DMS 273 (cell line): ENCODE measurements around the gene AGBL4.
"Not testable (repeated sequence)": the region's sequence is repeated elsewhere in the genome, so short reads cannot be mapped to it uniquely, and the experiment has no call there.

ENCODE experiments used
- DNase-seq: peaks from one replicate; lab custom pipeline; 2025; ENCODE audit not compliant: unreplicated experiment; lab: John Stamatoyannopoulos, UW

Gene AGBL4

DNA sequence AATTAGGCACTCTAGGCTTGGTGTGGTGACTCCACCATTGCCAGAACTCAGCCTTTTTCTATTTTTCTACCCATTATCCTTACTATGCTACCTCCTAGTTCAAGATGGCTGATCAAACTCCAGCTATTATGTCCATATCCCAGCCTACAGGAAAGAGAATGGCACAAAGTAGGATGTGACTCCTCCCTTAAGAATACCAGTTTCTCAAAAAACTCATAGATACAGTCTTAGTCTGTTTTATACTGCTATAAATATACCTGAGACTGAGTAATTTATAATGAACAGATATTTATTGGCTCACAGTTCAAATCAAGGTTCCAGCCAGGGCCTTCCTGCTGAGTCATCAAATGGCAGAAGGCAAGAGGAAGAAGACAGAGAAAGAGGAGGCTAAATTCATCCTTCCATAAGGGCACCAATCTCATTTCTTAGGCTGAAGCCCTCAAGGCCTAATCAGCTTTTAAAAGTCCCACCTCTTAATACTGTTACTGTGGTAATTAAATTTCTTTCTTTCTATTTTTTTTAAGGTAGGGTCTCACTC lies 704.3 kb downstream of the AGBL4 start:
- no peak for DNase-seq

DNA sequence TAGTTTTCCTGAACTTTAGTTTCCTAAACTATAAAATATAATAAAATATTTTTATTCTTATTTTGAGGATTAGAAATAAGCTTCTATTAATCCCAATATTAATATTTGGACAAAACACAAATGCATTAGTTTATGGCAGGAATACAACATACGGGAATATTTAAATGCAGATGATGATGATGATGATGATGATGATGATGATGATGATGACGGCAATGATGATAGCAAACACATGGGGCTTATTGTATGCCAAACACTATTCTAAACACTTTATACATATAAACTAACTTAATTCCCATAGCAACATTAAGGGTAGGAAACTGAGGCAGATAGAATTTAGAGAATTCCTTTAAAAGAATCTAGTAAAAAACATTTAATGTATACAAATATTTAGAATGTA lies 705.5 kb downstream of the AGBL4 start:
- DNase-seq: no peak

DNA sequence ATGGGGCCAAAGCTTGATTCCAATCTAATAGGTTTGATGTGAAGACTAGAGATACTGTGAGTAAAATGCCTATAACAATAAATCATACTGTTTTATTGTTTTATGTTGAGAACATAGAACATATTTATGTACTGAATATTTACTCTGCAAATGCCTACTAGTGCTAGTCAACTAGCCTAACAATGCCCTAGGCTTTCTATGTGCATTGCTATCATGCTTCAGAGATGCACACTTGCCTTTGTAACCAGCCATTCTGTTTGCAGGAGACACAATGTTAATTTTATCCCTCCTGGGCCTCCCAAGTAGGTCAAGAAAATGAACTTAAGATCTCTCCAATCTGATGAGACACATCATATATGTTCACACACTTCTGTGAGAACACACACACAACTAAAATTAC lies 716.3 kb downstream of the AGBL4 start:
- DNase-seq: no peak

DNA sequence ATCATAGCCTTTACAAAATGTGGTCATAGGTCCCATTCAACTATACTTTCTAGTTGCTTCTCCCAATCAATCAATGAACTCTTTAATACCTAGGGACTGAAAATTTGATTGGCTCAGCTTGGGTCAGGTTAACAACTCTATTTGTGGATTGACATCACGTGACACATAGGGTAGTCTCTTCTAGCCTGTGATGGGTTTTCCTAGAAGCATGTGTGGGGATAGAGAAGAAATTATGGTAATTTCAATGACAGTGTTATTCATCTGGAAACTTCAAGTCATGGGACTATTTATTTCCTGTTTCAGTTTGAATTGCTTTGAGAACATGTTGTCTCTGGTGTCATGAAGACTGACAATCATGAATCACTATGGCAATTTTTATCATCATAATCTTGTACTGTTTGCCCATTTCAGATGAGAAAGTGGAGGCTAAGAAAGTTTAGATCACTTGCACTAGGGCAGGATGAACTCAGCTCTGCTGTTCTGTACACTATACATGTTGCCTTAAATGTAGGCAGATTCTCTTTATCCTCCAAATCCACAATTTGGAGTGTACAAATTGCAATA lies 717.2 kb downstream of the AGBL4 start:
- no peak for DNase-seq

DNA sequence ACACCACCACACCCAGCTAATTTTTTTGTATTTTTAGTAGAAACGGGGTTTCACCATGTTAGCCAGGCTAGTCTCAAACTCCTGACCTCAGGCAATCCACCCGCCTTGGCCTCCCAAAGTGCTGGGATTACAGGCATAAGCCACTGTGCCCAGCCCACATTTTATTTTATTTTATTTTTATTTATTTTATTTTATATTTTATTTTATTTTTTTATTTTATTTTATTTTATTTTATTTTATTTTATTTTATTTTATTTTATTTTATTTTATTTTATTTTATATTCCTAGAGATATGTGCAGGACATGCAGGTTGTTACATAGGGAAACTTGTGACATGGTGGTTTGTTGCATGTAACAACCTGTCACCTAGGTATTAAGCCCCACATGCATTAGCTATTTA lies 721.4 kb downstream of the AGBL4 start:
- DNase-seq: not testable (repeated sequence)

DNA sequence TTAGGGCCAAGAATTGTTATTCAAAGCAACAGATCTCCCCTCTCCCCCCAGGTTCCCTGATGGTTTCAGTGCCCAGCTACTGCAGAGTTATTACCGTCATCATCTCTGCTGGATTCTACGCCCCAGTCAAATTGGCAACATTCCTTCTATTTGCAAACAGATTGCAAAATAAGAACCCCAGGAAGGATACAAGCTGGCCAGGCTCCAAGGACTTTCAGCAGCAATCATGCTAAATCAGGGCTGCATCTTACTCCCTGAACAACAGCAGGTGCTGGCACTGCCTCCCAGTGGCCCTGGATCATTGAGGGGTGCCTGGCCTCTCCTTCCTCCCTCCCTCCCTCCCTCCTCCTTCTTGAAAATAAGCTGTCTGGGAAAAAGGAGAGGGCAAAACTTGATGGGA lies 725.5 kb downstream of the AGBL4 start:
- peak; percentile 72 for DNase-seq

DNA sequence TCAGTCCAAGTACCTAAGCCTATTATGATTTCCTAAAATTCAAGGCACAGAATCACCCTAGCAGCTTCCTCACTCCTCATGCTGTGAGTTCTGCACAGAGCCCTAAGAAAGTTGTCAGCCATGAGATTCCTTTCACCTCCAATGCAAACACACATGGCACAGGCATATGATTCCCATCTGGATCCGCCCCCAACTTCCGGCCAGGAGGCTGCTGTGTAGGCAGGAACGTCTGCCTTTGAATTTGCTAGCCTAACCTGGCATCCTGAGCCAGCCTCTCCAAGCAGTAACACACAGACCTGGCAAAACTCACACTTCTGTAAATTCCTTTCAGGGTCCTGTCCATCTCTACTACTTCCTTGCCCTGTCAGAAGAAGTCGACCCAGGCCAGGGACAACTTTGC lies 726.0 kb downstream of the AGBL4 start:
- DNase-seq: peak; percentile 79

DNA sequence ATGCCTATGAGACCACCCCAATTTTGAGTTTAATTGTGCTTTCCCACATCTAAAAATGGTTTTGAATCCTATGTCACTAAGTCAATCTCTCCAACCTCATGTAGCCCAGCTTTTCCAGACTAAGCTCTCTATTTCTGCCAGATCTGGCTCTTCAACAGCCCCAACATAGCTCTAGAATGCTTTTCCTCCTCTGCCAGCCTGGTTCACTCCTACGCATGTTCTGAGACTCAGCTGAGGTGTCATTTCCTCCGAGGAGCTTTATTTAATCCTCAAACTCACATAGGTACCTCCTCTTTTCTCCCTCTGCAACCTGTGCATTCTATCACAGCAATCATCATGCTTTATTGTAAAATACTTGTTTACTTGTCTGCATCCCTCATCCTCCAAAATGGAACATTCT lies 729.2 kb downstream of the AGBL4 start:
- DNase-seq: no peak

DNA sequence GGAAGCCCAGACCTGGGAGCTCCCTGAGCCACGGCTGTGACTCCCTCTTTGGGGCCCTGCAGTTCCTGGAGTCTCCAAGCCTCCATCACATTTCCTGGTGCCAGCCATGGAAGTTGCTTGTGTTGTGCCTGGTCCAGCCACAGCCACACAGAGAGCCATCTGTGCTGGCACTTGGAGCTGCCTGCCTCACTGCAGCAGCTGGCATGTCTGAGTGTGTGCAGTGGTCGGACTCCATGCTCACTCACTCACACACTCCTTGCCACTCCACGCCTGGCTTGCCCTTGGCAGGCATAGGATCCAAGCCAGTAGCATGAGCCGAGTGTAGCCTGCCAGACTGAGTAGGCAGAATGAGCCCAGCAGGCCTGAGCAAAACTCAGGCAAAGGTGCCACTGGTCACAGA lies 730.7 kb downstream of the AGBL4 start:
- DNase-seq: peak; percentile 17

DNA sequence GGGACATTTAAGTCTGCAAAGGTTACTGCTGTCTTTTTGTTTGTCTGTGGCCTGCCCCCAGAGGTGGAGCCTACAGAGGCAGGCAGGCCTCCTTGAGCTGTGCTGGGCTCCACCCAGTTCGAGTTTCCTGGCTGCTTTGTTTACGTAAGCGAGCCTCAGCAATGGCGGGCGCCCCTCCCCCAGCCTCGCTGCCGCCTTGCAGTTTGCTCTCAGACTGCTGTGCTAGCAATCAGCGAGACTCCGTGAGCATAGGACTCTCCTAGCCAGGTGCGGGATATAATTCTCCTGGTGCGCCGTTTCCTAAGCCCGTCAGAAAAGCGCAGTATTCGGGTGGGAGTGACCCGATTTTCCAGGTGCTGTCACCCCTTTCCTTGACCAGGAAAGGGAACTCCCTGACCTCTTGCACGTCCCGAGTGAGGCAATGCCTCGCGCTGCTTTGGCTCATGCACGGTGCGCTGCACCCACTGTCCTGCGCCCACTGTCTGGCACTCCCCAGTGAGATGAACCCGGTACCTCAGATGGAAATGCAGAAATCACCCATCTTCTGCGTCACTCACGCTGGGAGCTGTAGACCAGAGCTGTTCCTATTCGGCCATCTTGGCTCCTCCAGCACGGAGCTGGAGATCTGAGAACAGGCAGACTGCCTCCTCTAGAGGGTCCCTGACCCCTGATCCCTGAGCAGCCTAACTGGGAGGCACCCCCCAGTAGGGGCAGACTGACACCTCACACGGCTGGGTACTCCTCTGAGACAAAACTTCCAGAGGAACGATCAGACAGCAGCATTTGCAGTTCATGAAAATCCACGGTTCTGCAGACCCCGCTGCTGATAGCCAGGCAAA lies 766.3 kb downstream of the AGBL4 start:
- not testable (repeated sequence) for DNase-seq

DNA sequence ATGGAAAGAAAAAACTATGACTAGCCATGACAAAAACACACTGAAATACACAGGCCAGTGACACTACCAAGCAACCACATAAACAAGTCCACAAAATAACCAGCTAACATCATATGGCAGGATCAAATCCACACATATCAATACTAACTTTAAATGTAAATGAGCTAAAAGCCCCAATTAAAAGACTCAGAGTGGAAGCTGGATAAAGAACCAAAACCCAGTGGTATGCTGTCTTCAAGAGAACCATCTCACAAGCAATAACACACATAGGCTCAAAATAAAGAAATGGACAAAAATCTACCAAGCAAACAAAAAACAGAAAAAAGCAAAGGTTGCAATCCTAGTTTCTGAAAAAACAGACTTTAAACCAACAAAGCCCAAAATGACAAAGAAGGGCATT lies 770.8 kb downstream of the AGBL4 start:
- DNase-seq: no peak

DNA sequence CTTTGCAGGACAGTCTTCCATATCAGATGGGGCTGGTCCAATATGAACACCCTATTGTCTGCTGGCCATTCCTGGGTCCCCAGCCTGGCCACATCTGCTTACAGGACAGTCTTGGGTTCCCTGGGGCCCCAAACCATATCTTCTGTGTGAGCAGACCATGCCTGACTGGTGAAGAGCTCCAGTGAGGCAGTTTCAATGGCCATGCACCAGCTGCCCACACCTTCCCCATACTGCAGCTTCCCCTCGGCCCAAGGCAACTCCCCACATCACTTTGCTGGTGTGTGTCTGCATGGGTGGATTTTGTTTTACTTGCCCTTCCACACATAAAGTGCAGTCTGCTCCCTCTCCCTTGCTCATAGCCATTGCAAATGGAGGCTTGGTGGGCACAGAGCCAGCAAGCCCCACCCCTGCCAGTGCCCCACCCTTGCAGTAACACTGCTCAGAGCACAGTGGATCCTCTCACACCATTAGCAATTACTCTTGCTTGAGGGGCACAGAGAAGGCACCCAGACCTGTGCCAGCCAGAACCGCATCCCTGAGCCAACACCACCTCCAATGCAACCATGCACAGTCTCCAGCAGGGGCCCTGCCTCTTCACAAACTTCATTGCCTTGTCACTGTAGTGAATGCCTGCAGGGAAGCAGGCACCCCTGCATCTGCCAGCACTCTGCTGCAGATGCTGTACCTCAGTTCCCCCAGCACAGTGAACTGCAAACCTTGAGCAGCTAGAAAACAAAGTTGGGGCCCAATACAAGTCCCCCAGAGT lies 772.6 kb downstream of the AGBL4 start:
- DNase-seq: no peak

DNA sequence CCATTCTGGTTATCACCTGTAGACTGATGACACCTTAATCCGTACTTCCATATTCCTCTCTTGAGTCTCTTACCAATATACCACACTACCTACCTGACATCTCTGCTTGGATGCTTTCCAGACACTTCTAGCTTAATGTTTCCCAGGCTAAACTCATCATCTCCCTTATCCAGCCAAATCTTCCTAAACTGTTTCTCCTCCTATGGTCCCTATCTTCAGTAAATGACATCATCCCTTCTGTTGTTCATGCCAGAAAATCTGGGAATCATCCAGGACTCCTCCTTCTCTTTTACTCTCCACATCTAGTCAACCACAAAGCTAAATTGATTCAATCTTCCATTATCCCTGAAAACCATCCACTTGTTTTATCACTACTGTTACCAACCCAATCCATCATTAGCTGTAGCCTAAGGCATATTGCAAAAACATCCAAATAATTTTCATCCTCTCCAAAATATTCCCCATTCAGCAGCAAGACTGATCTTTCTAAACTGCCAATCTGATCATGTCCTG lies 783.0 kb downstream of the AGBL4 start:
- no peak for DNase-seq

DNA sequence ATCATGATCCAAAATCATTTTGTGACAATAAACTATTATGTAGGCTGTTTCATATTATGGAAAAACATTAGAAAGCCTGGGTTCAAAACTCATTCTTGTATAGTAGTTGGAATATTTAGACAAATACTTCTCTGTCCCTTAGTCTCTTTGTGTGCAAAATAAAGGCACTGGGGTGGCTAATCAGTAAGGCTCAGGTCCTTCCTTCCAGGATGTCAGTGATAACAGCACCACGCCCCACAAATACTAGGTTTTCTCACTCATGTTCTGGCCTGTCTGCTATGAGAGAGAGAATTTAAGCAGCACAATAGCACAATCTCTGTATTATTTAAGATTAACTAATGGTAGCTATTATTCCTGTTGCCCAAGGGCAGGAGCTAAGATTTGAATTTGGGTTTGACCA lies 788.8 kb downstream of the AGBL4 start:
- DNase-seq: no peak

DNA sequence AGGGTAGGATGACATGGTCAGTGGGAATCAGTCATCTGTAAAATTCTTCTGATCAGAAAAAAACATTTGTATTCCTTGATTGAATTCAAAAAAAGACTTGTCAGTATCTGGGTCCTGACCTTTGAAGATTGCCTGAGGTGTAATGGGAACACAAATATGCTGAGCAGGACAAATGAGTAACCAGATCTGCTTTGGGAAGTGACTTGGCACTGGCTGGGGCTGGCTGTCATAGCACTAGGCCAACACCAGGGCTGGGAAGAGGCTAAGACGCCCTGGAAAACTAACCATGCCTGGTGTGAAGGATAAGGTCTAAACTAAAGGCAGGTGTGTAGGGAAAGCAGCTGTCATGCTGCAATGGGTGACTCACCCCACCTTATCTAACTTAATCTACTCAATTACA lies 794.2 kb downstream of the AGBL4 start:
- DNase-seq: peak; percentile 11

DNA sequence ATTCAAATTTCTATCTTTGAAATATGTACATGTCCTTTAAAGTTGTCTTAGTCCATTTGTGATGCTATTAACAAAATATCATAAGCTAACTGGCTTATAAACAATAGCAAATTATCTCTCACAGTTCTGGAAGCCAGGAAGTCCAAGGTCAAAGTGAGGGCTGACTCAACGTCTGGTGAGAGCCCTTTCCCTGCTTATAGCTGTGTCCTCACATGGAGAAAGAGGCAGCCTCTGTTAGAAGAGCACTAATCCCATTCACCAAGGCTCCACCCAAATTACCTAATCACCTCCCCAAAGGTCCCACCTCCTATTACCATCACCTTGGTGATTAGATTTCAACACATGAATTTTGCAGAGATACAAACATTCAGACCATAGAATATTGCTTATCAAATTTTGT lies 797.0 kb downstream of the AGBL4 start:
- DNase-seq: no peak

DNA sequence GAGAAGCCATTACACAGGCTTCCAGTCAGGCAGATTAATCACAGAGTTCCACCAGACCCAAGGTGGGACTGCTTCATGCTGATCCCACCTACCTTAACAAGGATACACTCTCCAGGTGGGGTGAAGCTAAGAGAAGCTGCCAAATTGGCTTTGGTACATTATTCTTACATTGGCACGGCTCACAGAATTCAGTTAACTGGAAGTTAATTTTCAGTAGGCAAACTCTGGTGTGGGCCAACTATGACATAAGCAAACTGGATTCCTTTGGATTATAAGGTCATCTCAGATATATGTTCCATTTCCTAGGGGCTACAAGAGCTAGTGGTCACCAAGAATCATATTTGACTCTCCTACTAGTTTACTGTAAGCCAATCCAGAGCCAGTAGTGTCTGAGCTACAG lies 798.3 kb downstream of the AGBL4 start:
- DNase-seq: no peak

DNA sequence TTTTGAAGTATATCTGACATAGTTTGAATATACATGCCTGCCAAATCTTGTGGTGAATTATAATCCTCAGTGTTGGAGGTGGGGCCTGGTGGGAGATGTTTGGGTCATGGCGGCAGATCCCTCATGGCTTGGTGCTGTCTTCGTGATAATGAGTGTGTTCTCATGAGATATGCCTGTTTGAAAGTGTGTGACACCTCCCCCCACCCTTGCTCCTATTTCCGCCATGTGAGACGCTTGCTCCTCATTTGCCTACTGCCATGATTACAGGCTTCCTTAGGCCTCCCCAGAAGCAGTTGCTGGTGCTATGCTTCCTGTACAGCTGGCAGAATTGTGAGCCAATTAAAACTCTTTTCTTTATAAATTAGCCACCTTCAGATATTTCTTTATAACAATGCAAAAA lies 810.5 kb downstream of the AGBL4 start:
- DNase-seq: no peak

DNA sequence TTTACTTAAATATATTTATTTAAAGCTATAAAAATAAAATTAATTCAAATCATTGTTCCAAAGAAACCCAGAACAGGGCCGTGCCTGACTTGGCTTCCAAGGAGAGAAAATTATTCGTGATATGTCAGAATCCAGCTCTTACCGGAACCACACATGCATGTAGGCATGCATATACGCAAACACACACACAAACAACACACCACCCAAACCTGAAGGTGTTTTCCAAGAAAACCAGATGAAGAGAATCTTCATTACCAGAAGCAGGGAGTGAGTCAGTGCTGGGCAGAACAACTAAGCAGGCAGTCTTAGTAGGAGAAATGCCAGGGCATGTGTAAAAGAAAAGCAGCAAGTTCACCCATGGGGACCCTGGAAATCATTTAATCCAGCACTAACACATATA lies 815.0 kb downstream of the AGBL4 start:
- no peak for DNase-seq

DNA sequence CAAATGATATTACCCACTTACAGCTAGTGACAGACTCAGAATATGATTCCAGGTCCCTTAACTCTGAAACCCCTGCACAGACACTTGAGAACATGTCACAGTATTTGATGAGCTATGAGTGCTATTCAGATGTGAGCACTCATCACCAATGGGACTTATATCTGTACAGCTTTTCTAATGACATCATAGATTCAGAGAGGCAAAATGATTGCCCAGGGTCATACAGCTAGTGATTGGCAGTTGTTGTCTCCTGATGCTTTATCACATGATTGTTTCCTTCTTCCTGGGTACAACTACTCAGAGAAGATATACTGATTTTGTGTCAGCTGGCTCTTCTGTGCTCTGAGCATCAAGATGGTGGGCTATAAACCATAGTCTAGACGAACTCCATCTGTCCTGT lies 819.0 kb downstream of the AGBL4 start:
- no peak for DNase-seq

DNA sequence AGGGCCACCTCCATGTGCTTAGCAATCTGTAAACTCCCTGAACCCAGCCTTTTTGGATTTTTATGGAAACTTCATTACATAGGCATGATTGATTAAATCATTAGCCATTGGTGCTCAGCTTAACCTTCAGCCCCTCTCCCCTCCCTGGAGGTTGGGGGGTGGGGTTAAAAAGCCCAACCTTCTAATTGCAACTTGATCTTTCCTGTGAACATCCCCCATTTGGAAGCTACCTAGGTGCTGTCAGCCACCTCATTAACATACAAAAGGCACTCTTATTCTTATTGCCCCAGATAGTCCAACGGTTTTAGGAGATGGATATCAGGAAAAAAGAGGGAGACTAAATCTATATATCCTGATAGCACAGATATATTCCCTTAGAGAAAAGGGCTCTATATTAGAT lies 823.0 kb downstream of the AGBL4 start:
- DNase-seq: no peak

DNA sequence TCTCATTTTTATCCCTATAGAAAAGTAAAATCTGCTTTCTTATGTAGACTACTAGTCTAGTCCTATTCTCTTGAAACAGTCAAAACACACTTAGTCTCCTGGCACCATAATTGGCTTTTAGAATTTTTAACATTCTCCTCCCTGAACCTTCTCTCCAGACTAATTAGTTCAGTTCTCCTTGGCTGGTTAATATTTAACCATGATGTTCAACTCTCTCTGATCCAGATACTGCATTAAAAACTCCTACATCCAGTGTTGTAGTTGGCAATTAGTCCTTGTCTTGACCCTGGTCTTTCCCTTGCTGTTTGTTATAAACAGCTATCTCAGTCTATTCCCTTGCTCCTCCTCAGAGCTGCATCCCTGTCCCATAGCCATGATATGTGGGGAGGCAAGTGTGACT lies 824.2 kb downstream of the AGBL4 start:
- DNase-seq: no peak
